Panc1 (cell line): ENCODE data around the gene PRR5L.

Experiments
- CTCF ChIP-seq: fragments of 450-650 bp; IDR thresholded peaks from 2 replicates; pipeline ENCODE4 v1.5.1; 2017; ENCODE audit warnings: mild to moderate bottlenecking
- POLR2AphosphoS5 ChIP-seq: IDR thresholded peaks from 2 replicates; pipeline ENCODE4 v1.6.1; 2012; ENCODE audit warnings: mild to moderate bottlenecking, low read depth, low read length, moderate library complexity
- REST ChIP-seq, 2 experiments: IDR thresholded peaks; 2 replicates each; pipeline ENCODE4 v1.6.1; 2011 to 2012; ENCODE audit warnings: low read depth in 2 of 2, control low read depth in 1 of 2, low read length in 1 of 2, mild to moderate bottlenecking in 1 of 2, moderate library complexity in 1 of 2; ENCODE audit not compliant: insufficient read depth in 1 of 2
- SIN3A ChIP-seq: IDR thresholded peaks from 2 replicates; pipeline ENCODE4 v1.6.1; 2012; ENCODE audit warnings: low read depth, mild to moderate bottlenecking, low read length, moderate library complexity, borderline replicate concordance; ENCODE audit not compliant: insufficient read depth

GRCh38 chr11:36402568-36403170, 106.6 kb downstream of the PRR5L start:
- TF ChIP-seq CTCF (no peak), REST (IDR thresholded peaks at IDR 0.05; ENCODE audit: insufficient read depth in 1 of 2, low read depth in 2 of 2, low read length in 1 of 2) (no peak), POLR2AphosphoS5 (no peak), SIN3A (no peak)
